Smooth muscle cell (in vitro differentiated cells): Measurements from ENCODE around the gene SH3TC1. TPM values are rescaled to one million over a fixed set of nuclear protein-coding genes. Genes with fewer than 3 reads are reported as not detected.

ENCODE experiments used
- DNase-seq: peaks from one replicate; lab custom pipeline; 2025; ENCODE audit not compliant: unreplicated experiment; lab: John Stamatoyannopoulos, UW
- H2AFZ ChIP-seq: fragments of 200-600 bp; sonication (generic); 2 replicates; pipeline ENCODE4 v1.6.0; 2016; ENCODE audit warnings: antibody characterized with exemption, low read depth, mild to moderate bottlenecking
- H3F3A ChIP-seq: fragments of 200-600 bp; sonication (generic); 2 replicates; pipeline ENCODE4 v1.6.0; 2017; ENCODE audit warnings: antibody characterized with exemption, low read depth
- H3K27ac ChIP-seq: fragments of 200-600 bp; sonication (generic); 2 replicates; pipeline ENCODE4 v1.5.1; 2016; ENCODE audit warnings: low read depth, mild to moderate bottlenecking
- H3K27me3 ChIP-seq: fragments of 200-600 bp; sonication (generic); 2 replicates; pipeline ENCODE4 v1.6.1; 2016; ENCODE audit warnings: low read depth, mild to moderate bottlenecking
- H3K36me3 ChIP-seq: fragments of 200-600 bp; sonication (generic); 2 replicates; pipeline ENCODE4 v1.5.1; 2016; ENCODE audit warnings: low read depth
- H3K4me1 ChIP-seq: fragments of 200-600 bp; sonication (generic); 2 replicates; pipeline ENCODE4 v1.5.1; 2016; ENCODE audit warnings: low read depth
- H3K4me2 ChIP-seq: fragments of 200-600 bp; sonication (generic); 2 replicates; pipeline ENCODE4 v1.6.0; 2016; ENCODE audit warnings: mild to moderate bottlenecking
- H3K4me3 ChIP-seq: fragments of 200-600 bp; sonication (generic); 2 replicates; pipeline ENCODE4 v1.5.1; 2016; ENCODE audit warnings: mild to moderate bottlenecking
- H3K79me2 ChIP-seq: fragments of 200-600 bp; sonication (generic); 2 replicates; pipeline ENCODE4 v1.6.0; 2016; ENCODE audit warnings: low read depth, mild to moderate bottlenecking
- H3K9ac ChIP-seq: fragments of 200-600 bp; sonication (generic); 2 replicates; pipeline ENCODE4 v1.6.0; 2016; ENCODE audit warnings: low read depth
- H3K9me3 ChIP-seq: fragments of 200-600 bp; sonication (generic); replicated peaks from 2 replicates; pipeline ENCODE4 v1.5.1; 2016; ENCODE audit warnings: low read depth
- H4K20me1 ChIP-seq: fragments of 200-600 bp; sonication (generic); 2 replicates; pipeline ENCODE4 v1.6.0; 2016; ENCODE audit warnings: low read depth
- WGBS: methylation state at CpG from one replicate; pipeline ENCODE4 v1.1.7; 2016; ENCODE audit warnings: low lambda C conversion rate; 5-methylcytosine and 5-hydroxymethylcytosine counted together
- polyA plus RNA-seq: library from polyadenylated mRNA; unstranded; fragments of >200 nt; fragmentation: Nextera tagmentation; extraction: Ambion mirVana; gene quantifications from 2 replicates; pipeline ENCODE4 v1.2.1, GENCODE V29; 2016
- total RNA-seq: library from RNA; depleted of rRNA; stranded (reverse); fragments of >200 nt; gene quantifications from 2 replicates; pipeline ENCODE4 v1.2.3, GENCODE V29; 2014
- TF ChIP-seq, protein P1 (sequence below): fragments of 200-600 bp; sonication (generic); IDR thresholded peaks from 2 replicates; pipeline ENCODE4 v1.5.1; 2017; ENCODE audit warnings: borderline replicate concordance, mild to moderate bottlenecking, antibody characterized with exemption; ENCODE audit not compliant: insufficient read depth, poor library complexity, severe bottlenecking

Gene SH3TC1
- total and polyA plus RNA-seq, 2 experiments from 2014 or later, result 7.8 to 17.7 TPM

DNA sequence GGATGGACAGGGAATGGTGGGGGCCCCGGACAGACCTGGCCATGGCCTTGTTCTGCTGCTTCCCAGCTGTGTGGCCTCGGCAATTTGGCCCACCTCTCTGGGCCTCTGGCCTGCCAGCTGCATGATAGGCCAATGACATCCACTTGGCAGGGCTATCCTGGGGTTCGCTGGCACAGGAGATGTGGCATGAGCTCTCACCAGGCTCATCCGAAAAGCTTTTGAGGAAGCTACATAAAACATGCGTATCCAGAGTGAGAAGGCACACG is 18.1 kb downstream of the SH3TC1 start:
- no peak for DNase-seq
- Histone ChIP-seq H3K9ac (no peak overlapping the region), H3K27ac (no peak overlapping the region), H3K79me2 (no peaks in the 10 kb centered on the region), H3K9me3 (no peaks in the 10 kb centered on the region), H3K4me1 (no peaks in the 10 kb centered on the region), H3K36me3 (no peaks in the 10 kb centered on the region), H3F3A (no peaks in the 10 kb centered on the region), H3K4me3 (no peak overlapping the region), H3K4me2 (no peak overlapping the region), H4K20me1 (no peaks in the 10 kb centered on the region), H3K27me3 (no peaks in the 10 kb centered on the region), H2AFZ (no peak overlapping the region)
- WGBS, result 93% methylated on average over 6 of the region's 6 CpGs
- TF ChIP-seq, protein P1, sequence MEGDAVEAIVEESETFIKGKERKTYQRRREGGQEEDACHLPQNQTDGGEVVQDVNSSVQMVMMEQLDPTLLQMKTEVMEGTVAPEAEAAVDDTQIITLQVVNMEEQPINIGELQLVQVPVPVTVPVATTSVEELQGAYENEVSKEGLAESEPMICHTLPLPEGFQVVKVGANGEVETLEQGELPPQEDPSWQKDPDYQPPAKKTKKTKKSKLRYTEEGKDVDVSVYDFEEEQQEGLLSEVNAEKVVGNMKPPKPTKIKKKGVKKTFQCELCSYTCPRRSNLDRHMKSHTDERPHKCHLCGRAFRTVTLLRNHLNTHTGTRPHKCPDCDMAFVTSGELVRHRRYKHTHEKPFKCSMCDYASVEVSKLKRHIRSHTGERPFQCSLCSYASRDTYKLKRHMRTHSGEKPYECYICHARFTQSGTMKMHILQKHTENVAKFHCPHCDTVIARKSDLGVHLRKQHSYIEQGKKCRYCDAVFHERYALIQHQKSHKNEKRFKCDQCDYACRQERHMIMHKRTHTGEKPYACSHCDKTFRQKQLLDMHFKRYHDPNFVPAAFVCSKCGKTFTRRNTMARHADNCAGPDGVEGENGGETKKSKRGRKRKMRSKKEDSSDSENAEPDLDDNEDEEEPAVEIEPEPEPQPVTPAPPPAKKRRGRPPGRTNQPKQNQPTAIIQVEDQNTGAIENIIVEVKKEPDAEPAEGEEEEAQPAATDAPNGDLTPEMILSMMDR, result no peak

DNA sequence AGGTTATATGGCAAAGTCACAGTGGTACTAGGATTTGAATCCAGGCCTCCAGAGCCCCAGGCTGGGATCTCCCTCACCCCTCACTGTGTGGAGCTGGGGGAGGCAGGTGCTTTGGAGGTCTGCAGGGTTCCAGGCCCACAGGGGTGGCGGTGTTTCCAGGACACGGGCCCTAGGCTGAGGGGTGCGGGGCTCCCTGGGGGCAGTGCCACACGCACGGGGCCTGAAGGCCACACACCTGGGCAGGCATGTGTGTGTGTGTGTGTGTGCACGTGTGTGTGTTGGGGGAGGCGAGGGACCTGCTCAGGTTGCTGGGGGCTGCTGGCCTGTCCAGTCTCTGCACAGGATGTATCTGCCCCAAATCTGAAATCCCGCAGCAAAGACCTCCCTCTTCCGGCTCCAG is 18.8 kb downstream of the SH3TC1 start:
- H3K27me3 ChIP-seq, result no peaks in the 10 kb centered on the region

DNA sequence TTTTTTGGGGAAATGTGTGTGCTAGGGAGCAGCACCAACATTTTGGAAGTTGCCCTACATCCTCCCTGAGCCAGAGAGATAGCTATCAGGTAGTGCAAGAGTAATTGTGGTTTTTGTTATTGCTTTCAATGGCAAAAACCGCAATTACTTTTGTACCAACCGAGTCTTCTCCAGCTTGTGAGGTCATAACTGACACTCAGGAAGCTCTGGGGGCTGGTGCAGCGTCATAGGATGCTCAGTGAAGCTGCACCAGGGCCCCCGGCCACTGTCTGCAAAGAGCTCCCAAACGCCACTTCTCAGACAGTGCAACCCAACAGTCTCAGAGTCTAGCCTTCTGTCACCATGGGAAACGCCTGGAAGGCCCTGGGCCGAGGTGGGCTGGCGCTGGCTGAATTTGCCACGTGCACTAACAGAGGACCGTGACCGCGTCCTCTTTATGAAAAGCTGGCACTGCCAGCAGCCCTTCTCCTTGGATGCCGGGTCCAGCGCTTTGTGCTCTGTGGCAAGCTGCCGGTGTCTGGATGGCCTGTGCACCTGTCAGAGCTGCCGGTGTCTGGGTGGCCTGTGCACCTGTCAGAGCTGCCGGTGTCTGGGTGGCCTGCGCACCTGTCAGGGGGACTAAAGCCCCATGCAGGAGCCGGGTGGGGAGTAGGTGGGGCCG is 19.4 kb downstream of the SH3TC1 start:
- Histone ChIP-seq H3K9me3 (no peaks in the 10 kb centered on the region), H3K4me3 (no peak overlapping the region), H3K79me2 (no peaks in the 10 kb centered on the region), H2AFZ (no peak overlapping the region), H3F3A (no peaks in the 10 kb centered on the region), H3K4me1 (no peaks in the 10 kb centered on the region), H3K9ac (no peak overlapping the region), H3K36me3 (no peaks in the 10 kb centered on the region), H3K27me3 (no peaks in the 10 kb centered on the region), H3K27ac (no peak overlapping the region), H4K20me1 (no peaks in the 10 kb centered on the region), H3K4me2 (no peak overlapping the region)
- WGBS, result 95% methylated on average over 20 of the region's 20 CpGs
- no peak for DNase-seq
- TF ChIP-seq, protein P1, result no peak

More for the DNA sequence above, 18.8 kb downstream of the SH3TC1 start:
- H3K4me2 ChIP-seq, result no peak overlapping the region
- WGBS, result 85% methylated on average over 8 of the region's 9 CpGs
- no peak overlapping the region for H2AFZ ChIP-seq
- no peaks in the 10 kb centered on the region for H4K20me1 ChIP-seq
- no peak overlapping the region for H3K9ac ChIP-seq
- H3K4me1 ChIP-seq, result no peaks in the 10 kb centered on the region
- no peak for DNase-seq
- no peaks in the 10 kb centered on the region for H3F3A ChIP-seq
- no peaks in the 10 kb centered on the region for H3K36me3 ChIP-seq
- TF ChIP-seq, protein P1, result no peak
- no peak overlapping the region for H3K27ac ChIP-seq
- H3K4me3 ChIP-seq, result no peak overlapping the region
- no peaks in the 10 kb centered on the region for H3K79me2 ChIP-seq
- H3K9me3 ChIP-seq, result no peaks in the 10 kb centered on the region

DNA sequence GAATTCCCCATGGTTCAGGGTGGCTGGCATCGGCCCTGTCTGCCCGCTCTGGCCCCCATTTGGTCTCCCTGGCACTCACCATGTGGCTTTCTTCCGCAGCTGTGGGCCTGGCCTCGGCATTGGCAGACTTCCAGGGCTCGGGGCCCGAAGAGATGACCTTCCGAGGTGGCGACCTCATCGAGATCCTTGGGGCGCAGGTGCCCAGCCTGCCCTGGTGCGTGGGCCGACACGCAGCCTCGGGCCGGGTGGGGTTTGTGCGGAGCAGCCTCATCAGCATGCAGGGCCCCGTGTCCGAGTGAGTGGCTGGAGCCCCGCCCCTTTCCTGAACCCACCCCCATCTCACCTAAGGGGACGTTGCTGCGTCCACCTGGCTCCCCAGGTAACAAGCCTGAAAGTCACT is 20.1 kb downstream of the SH3TC1 start:
- DNase-seq, result no peak
- Histone ChIP-seq H3K27ac (no peak overlapping the region), H4K20me1 (no peaks in the 10 kb centered on the region), H2AFZ (no peak overlapping the region), H3K9ac (no peak overlapping the region), H3K9me3 (no peaks in the 10 kb centered on the region), H3K4me2 (no peak overlapping the region), H3K4me3 (no peak overlapping the region), H3K27me3 (no peaks in the 10 kb centered on the region), H3K79me2 (no peaks in the 10 kb centered on the region), H3K36me3 (no peaks in the 10 kb centered on the region), H3K4me1 (no peaks in the 10 kb centered on the region), H3F3A (no peaks in the 10 kb centered on the region)
- TF ChIP-seq, protein P1, result no peak
- WGBS, result 86% methylated on average over 21 of the region's 21 CpGs
